ENCODE measurements around the gene EML4. TPM values are rescaled to one million over a fixed set of nuclear protein-coding genes. Genes with fewer than 3 reads are reported as not detected.

EML4 gene
- polyA plus RNA-seq, 1 of the 3 experiments (the other 2 are of a cell fraction), result 35.0 TPM

GRCh38 chr2:42360890-42361727 lies 192.0 kb downstream of the EML4 start, which contains the start of gene COX7A2L (continued):
- TF ChIP-seq POLR2AphosphoS5 (IDR thresholded peaks at IDR 0.05; ENCODE audit: low read depth, low read length) (peak; percentile 75), GATA2 (CRISPR knock-in tag; IDR thresholded peaks at IDR 0.05) (no peak), IRF3 (IDR thresholded peaks at IDR 0.05; ENCODE audit: low read depth, low read length) (no peak), MXI1 (IDR thresholded peaks at IDR 0.05; ENCODE audit: low read depth, low read length) (peak; percentile 71), CTCF (IDR thresholded peaks at IDR 0.05) (peak; percentile 50; the same call in 1 of the 2 replicates), PBX3 (IDR thresholded peaks at IDR 0.05) (no peak), YY1 (IDR thresholded peaks at IDR 0.05; ENCODE audit: low read depth) (no peak), JUND (IDR thresholded peaks at IDR 0.05) (no peak)

DNA sequence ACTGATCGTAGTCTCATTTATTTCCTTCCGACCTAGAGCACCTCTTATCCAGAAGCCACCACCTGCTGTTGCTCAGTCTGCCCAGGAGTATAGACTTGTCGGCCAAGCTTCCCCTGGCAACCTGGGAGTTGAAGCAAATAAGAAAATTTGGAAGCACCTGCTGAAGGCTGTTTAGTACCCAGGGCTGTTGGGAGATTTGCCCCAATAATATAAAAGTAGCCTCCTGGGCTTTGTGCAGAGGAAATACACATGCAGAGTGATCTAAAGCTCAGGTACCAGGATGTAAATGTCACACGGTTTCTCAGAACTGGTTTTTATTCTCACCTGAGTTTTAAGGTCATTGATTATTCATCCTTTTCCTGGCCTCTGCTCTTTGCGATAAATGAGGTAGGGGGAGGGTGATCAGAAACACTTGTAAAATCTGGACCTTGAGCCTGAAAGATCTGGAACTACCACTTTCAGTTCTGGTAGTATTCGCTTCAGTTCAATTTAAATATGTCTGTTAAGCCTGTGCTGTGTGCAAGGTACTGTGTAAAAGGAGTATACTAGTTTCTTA lies 192.7 kb downstream of the EML4 start:
- ChIA-PET CTCF (interaction anchor here (0.8 to 2.2 kb wide), 7 partner anchors 10 to 492 kb away, joined by 3 to 11 read pairs (median 5); no protein-coding TSS in a partner anchor), POLR2A (no interaction called here)
- Histone ChIP-seq H3K4me2 (peak overlapping the region; percentile 95), H3K79me2 (ENCODE audit: insufficient read depth) (peaks cover 42% of the 10 kb centered on the region), H3K4me1 (ENCODE audit: control insufficient read depth in 1 of 2, insufficient read depth in 2 of 2, low read depth in 1 of 2, low read length in 1 of 2) (peaks cover 3 to 16% of the 10 kb centered on the region in 2 experiments; a peak in 3 of 4 replicates), H3K4me3 (ENCODE audit: low read depth in 2 of 2, low read length in 1 of 2) (peak overlapping the region; percentile 44 to 96), H2AFZ (ENCODE audit: low read depth) (peak overlapping the region; percentile 76), H3K9me2 (no peaks in the 10 kb centered on the region), H3K27ac (ENCODE audit: low read depth in 2 of 2, low read length in 1 of 2) (peak overlapping the region in 1 of 2 experiments; percentile 75; a peak in 3 of 4 replicates), H3K9ac (peak overlapping the region; percentile 16; the same call in 1 of the 2 replicates), H3K9me3 (no peaks in the 10 kb centered on the region), H4K20me1 (ENCODE audit: insufficient read depth) (peaks cover 21% of the 10 kb centered on the region; the same call in 1 of the 2 replicates), H3K27me3 (ENCODE audit: insufficient read depth) (no peaks in the 10 kb centered on the region; the same call in 1 of the 2 replicates), H3F3A (replicated peaks; ENCODE audit: insufficient read depth) (no peaks in the 10 kb centered on the region), H3K36me3 (replicated peaks in 1 of 2; ENCODE audit: control insufficient read depth in 1 of 2, insufficient read depth in 2 of 2, low read length in 1 of 2) (peaks cover 0 to 3% of the 10 kb centered on the region in 2 experiments)
- TF ChIP-seq TAF1 (IDR thresholded peaks at IDR 0.05; ENCODE audit: borderline replicate concordance, low read depth, low read length), result no peak
- no peak for TF ChIP-seq POLR2AphosphoS5 (IDR thresholded peaks at IDR 0.05; ENCODE audit: low read depth, low read length)
- no peak for TF ChIP-seq ELF1 (IDR thresholded peaks at IDR 0.05)
- no peak for TF ChIP-seq FOSL2 (IDR thresholded peaks at IDR 0.05; ENCODE audit: borderline replicate concordance, low read depth)
- TF ChIP-seq FOXM1 (IDR thresholded peaks at IDR 0.05; ENCODE audit: low read depth), result no peak
- TF ChIP-seq MXI1 (IDR thresholded peaks at IDR 0.05; ENCODE audit: low read depth, low read length), result no peak
- TF ChIP-seq TCF12 (IDR thresholded peaks at IDR 0.05), result no peak
- no peak for TF ChIP-seq EP300 (IDR thresholded peaks at IDR 0.05; ENCODE audit: borderline replicate concordance in 1 of 2, low read depth in 1 of 2, low read length in 1 of 2)
- TF ChIP-seq SIN3A (IDR thresholded peaks at IDR 0.05; ENCODE audit: borderline replicate concordance, low read depth, low read length), result no peak
- TF ChIP-seq, protein P1, sequence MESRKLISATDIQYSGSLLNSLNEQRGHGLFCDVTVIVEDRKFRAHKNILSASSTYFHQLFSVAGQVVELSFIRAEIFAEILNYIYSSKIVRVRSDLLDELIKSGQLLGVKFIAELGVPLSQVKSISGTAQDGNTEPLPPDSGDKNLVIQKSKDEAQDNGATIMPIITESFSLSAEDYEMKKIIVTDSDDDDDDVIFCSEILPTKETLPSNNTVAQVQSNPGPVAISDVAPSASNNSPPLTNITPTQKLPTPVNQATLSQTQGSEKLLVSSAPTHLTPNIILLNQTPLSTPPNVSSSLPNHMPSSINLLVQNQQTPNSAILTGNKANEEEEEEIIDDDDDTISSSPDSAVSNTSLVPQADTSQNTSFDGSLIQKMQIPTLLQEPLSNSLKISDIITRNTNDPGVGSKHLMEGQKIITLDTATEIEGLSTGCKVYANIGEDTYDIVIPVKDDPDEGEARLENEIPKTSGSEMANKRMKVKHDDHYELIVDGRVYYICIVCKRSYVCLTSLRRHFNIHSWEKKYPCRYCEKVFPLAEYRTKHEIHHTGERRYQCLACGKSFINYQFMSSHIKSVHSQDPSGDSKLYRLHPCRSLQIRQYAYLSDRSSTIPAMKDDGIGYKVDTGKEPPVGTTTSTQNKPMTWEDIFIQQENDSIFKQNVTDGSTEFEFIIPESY (IDR thresholded peaks at IDR 0.05; ENCODE audit: borderline replicate concordance, low read depth), result no peak
- TF ChIP-seq JUND (IDR thresholded peaks at IDR 0.05), result no peak
- TF ChIP-seq PBX3 (IDR thresholded peaks at IDR 0.05), result no peak
- TF ChIP-seq, protein P2, sequence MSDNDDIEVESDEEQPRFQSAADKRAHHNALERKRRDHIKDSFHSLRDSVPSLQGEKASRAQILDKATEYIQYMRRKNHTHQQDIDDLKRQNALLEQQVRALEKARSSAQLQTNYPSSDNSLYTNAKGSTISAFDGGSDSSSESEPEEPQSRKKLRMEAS (IDR thresholded peaks at IDR 0.05; ENCODE audit: low read depth), result no peak
- no peak for DNase-seq
- 37% methylated on average over 6 of the region's 6 CpGs for WGBS (ENCODE audit: low lambda C conversion rate)

All from SK-N-SH (cell line).